Measurements from ENCODE around the gene KLHL6. TPM values are rescaled to one million over a fixed set of nuclear protein-coding genes. Genes with fewer than 3 reads are reported as not detected.

Gene KLHL6
- total and polyA plus RNA-seq, 2 of the 8 experiments (the other 6 are each of a cell fraction or from before 2014, with no cell fraction given), result 0.05 TPM; not detected in 1

DNA sequence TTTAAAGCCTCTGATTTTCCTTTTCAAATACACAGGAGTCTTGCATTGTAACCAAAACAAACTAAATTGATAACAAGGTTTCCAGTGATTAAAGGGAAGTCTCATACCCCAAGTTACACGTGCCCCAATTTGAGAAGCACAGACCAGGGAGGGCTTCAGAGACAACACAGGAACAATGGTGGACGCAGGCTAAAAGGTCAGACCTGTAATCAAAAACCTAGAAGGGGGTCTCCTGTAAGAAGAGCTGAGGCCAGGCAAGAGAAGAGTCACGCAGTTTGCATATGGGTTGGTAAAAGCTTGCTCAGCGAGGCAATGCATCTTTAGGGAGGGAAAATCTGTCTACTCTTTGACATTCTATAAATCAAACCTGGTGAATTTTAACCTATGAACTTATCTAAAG is 68.5 kb downstream of the KLHL6 start:
- Histone ChIP-seq H3K27me3 (replicated peaks in 1 of 4; ENCODE audit: control insufficient read depth in 3 of 4, extremely low read depth in 1 of 4, insufficient read depth in 3 of 4, low read length in 3 of 4) (no peaks in the 10 kb centered on the region), H2BK120ac (replicated peaks; ENCODE audit: low read depth, low read length) (no peak overlapping the region), H4K8ac (ENCODE audit: extremely low read depth, insufficient read depth, low read length) (no peak overlapping the region), H3K14ac (ENCODE audit: insufficient read length) (no peak overlapping the region), H2BK15ac (ENCODE audit: low read length) (no peak overlapping the region), H2AFZ (ENCODE audit: low read length) (no peak overlapping the region), H3K4me1 (replicated peaks in 1 of 4; ENCODE audit: control insufficient read depth in 3 of 4, insufficient read depth in 4 of 4, low read length in 3 of 4) (peaks cover 0 to 12% (median 8%) of the 10 kb centered on the region in 4 experiments; a peak in 5 of 7 replicates), H4K91ac (replicated peaks; ENCODE audit: insufficient read length, low read length) (no peak overlapping the region), H2BK20ac (ENCODE audit: low read length) (no peak overlapping the region), H3K27ac (ENCODE audit: low read depth, low read length) (no peak overlapping the region), H2BK5ac (ENCODE audit: low read depth, low read length) (no peak overlapping the region), H3K18ac (ENCODE audit: extremely low read depth, low read length) (no peak overlapping the region), H3K23ac (ENCODE audit: insufficient read length) (no peak overlapping the region), H2BK12ac (ENCODE audit: low read depth, low read length) (no peak overlapping the region), H3K9ac (replicated peaks in 1 of 4; ENCODE audit: extremely low read depth in 1 of 4, low read depth in 3 of 4, low read length in 3 of 4) (no peak overlapping the region), H3K4me3 (ENCODE audit: extremely low read depth in 1 of 4, insufficient read depth in 2 of 4, low read depth in 3 of 4, low read length in 4 of 4) (no peak overlapping the region), H3K4ac (replicated peaks; ENCODE audit: insufficient read length, low read depth, low read length) (no peak overlapping the region), H2AK5ac (ENCODE audit: low read depth, low read length) (no peak overlapping the region), H3K79me2 (ENCODE audit: control insufficient read depth in 1 of 2, insufficient read depth in 2 of 2, low read length in 2 of 2) (no peaks in the 10 kb centered on the region), H3K4me2 (ENCODE audit: insufficient read depth in 1 of 2, low read depth in 2 of 2, low read length in 2 of 2) (no peak overlapping the region; a peak in 1 of 4 replicates), H3K79me1 (ENCODE audit: low read depth, low read length) (no peaks in the 10 kb centered on the region), H3K23me2 (ENCODE audit: low read depth, low read length) (no peaks in the 10 kb centered on the region), H3K56ac (replicated peaks; ENCODE audit: insufficient read length, low read depth, low read length) (no peak overlapping the region), H4K5ac (ENCODE audit: insufficient read length, low read depth, low read length) (no peak overlapping the region), H4K20me1 (replicated peaks in 1 of 2; ENCODE audit: control insufficient read depth in 1 of 2, insufficient read depth in 2 of 2, low read length in 2 of 2) (no peaks in the 10 kb centered on the region), H3K36me3 (ENCODE audit: control insufficient read depth in 2 of 4, insufficient read depth in 4 of 4, low read length in 3 of 4) (no peaks in the 10 kb centered on the region), H3K9me3 (ENCODE audit: insufficient read depth in 2 of 2, low read depth in 1 of 2, low read length in 1 of 2) (no peaks in the 10 kb centered on the region; a peak in 1 of 4 replicates)
- CTCF ChIA-PET (ENCODE audit: partially characterized antibody), result interaction anchor here (0.7 to 2.0 kb wide), 7 partner anchors 19 to 485 kb away, joined by 3 to 6 read pairs (median 3); no protein-coding TSS in a partner anchor
- FAIRE-seq (no peak), DNase-seq (ENCODE audit: low read depth in 1 of 2, low spot score in 2 of 2) (peak in 1 of 2 experiments; percentile 35)
- POLR2A ChIA-PET (ENCODE audit: partially characterized antibody), result interaction anchor here (0.6 to 2.3 kb wide), 3 partner anchors 10 to 219 kb away, joined by 3 to 8 read pairs (median 4); no protein-coding TSS in a partner anchor
- TF ChIP-seq, protein P1, sequence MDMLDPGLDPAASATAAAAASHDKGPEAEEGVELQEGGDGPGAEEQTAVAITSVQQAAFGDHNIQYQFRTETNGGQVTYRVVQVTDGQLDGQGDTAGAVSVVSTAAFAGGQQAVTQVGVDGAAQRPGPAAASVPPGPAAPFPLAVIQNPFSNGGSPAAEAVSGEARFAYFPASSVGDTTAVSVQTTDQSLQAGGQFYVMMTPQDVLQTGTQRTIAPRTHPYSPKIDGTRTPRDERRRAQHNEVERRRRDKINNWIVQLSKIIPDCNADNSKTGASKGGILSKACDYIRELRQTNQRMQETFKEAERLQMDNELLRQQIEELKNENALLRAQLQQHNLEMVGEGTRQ (IDR thresholded peaks at IDR 0.05; ENCODE audit: low read length), result no peak
- TF ChIP-seq TCF12 (IDR thresholded peaks at IDR 0.05; ENCODE audit: low read depth, low read length) (no peak), JUN (IDR thresholded peaks at IDR 0.05; ENCODE audit: low read depth, low read length) (no peak), RNF2 (IDR thresholded peaks at IDR 0.05; ENCODE audit: borderline replicate concordance, low read depth, low read length, missing control alignments, poor library complexity, severe bottlenecking) (no peak), BRCA1 (IDR thresholded peaks at IDR 0.05; ENCODE audit: low read depth, low read length) (no peak), SP4 (IDR thresholded peaks at IDR 0.05; ENCODE audit: low read length) (no peak)
- 59% methylated on average over 4 of the region's 4 CpGs; no CpG with 5 or more reads in 1 of the 2 experiments for WGBS, 2 experiments (ENCODE audit: extremely low coverage in 1 of 2, insufficient coverage in 1 of 2, insufficient read length in 1 of 2, insufficient replicate concordance in 2 of 2, low coverage in 1 of 2, low lambda C conversion rate in 2 of 2, missing lambda C conversion rate in 1 of 2)
